ENCODE measurements around the gene ARRDC2. TPM values are rescaled to one million over a fixed set of nuclear protein-coding genes. Genes with fewer than 3 reads are reported as not detected.

The ARRDC2 gene
- total and polyA plus RNA-seq, 2 of the 13 experiments (the other 11 are each of a cell fraction or from before 2014, with no cell fraction given): 2.1 to 3.4 TPM

- 0 out of 2 replicates have a peak, but pooled peaks have one; percentile 19 for TF ChIP-seq TBX2 (CRISPR knock-in tag; IDR thresholded peaks at IDR 0.05; ENCODE audit: borderline replicate concordance)
- no peak for TF ChIP-seq TFE3 (CRISPR knock-in tag; IDR thresholded peaks at IDR 0.05)
- no peak for TF ChIP-seq IRX3 (CRISPR knock-in tag; IDR thresholded peaks at IDR 0.05; ENCODE audit: borderline replicate concordance, low read depth)
- TF ChIP-seq HNRNPK (IDR thresholded peaks at IDR 0.05; ENCODE audit: low read depth, low read length, poor library complexity, severe bottlenecking): no peak
- no peak for TF ChIP-seq ZNF7 (CRISPR knock-in tag; IDR thresholded peaks at IDR 0.05)
- no peak for TF ChIP-seq KMT2A (CRISPR knock-in tag; IDR thresholded peaks at IDR 0.05)
- TF ChIP-seq SRY (CRISPR knock-in tag; IDR thresholded peaks at IDR 0.05): no peak
- TF ChIP-seq HDAC6 (IDR thresholded peaks at IDR 0.05; ENCODE audit: low read depth, low read length): no peak
- no peak for TF ChIP-seq ERF (CRISPR knock-in tag; IDR thresholded peaks at IDR 0.05)
- no peak for TF ChIP-seq ZNF800 (CRISPR knock-in tag; IDR thresholded peaks at IDR 0.05)
- no peak for TF ChIP-seq ARNT (IDR thresholded peaks at IDR 0.05)
- no peak for TF ChIP-seq AHR (CRISPR knock-in tag; IDR thresholded peaks at IDR 0.05)
- no peak for TF ChIP-seq CENPX (CRISPR knock-in tag; IDR thresholded peaks at IDR 0.05)
- TF ChIP-seq ZSCAN9 (CRISPR knock-in tag; IDR thresholded peaks at IDR 0.05; ENCODE audit: borderline replicate concordance): peak; percentile 58; the same call in 1 of the 2 replicates
- TF ChIP-seq ZNF574 (CRISPR knock-in tag; IDR thresholded peaks at IDR 0.05): no peak
- no peak for TF ChIP-seq CC2D1A (CRISPR knock-in tag; IDR thresholded peaks at IDR 0.05)
- TF ChIP-seq RAD51 (IDR thresholded peaks at IDR 0.05; ENCODE audit: borderline replicate concordance): no peak
- peak; percentile 27; the same call in 1 of the 2 replicates for TF ChIP-seq PRDM10 (CRISPR knock-in tag; IDR thresholded peaks at IDR 0.05; ENCODE audit: low read depth)
- no peak for TF ChIP-seq ZBTB1 (CRISPR knock-in tag; IDR thresholded peaks at IDR 0.05; ENCODE audit: borderline replicate concordance)
- TF ChIP-seq HOXD1 (CRISPR knock-in tag; IDR thresholded peaks at IDR 0.05): no peak
- TF ChIP-seq ZNF337 (CRISPR knock-in tag; IDR thresholded peaks at IDR 0.05; ENCODE audit: borderline replicate concordance, low read depth): no peak
Measured at GRCh38 chr19:18009412-18010066, 1.6 kb downstream of the ARRDC2 start (continued).
